ENCODE measurements around the gene SLC12A2.

The SLC12A2 gene

GRCh38 chr5:128158342-128158741 is 74.8 kb downstream of the SLC12A2 start:
- in situ Hi-C loops (cut with HindIII; ENCODE audit: low sequenced_read_pairs), result loop anchor here (5.0 kb wide), 1 partner anchor 49 kb away; no protein-coding TSS in a partner anchor

GRCh38 chr5:128163991-128164390 is 80.4 kb downstream of the SLC12A2 start:
- in situ Hi-C loops (cut with HindIII; ENCODE audit: low sequenced_read_pairs), result no loop called here

- in situ Hi-C loops (cut with HindIII; ENCODE audit: low sequenced_read_pairs), result no loop called here
Observed at GRCh38 chr5:128169401-128170017, 85.9 kb downstream of the SLC12A2 start.

- in situ Hi-C loops (cut with HindIII; ENCODE audit: low sequenced_read_pairs), result no loop called here
Observed at GRCh38 chr5:128172102-128172501, 88.5 kb downstream of the SLC12A2 start.

GRCh38 chr5:128174951-128175350 is 91.4 kb downstream of the SLC12A2 start:
- in situ Hi-C loops (cut with HindIII; ENCODE audit: low sequenced_read_pairs), result loop anchor here (25.0 kb wide), 1 partner anchor 413 kb away; no protein-coding TSS in a partner anchor

GRCh38 chr5:128192368-128192767 is 108.8 kb downstream of the SLC12A2 start:
- in situ Hi-C loops (cut with HindIII; ENCODE audit: low sequenced_read_pairs), result loop anchor here (25.0 kb wide), 1 partner anchor 430 kb away; no protein-coding TSS in a partner anchor

GRCh38 chr5:128193665-128194390 is 110.3 kb downstream of the SLC12A2 start:
- in situ Hi-C loops (cut with HindIII; ENCODE audit: low sequenced_read_pairs), result loop anchor here (25.0 kb wide), 1 partner anchor 432 kb away; no protein-coding TSS in a partner anchor

- in situ Hi-C loops (cut with HindIII; ENCODE audit: low sequenced_read_pairs), result loop anchor here (25.0 kb wide), 1 partner anchor 433 kb away; no protein-coding TSS in a partner anchor
Observed at GRCh38 chr5:128195316-128195715, 111.8 kb downstream of the SLC12A2 start.

- in situ Hi-C loops (cut with HindIII; ENCODE audit: low sequenced_read_pairs), result loop anchor here (25.0 kb wide), 1 partner anchor 434 kb away; no protein-coding TSS in a partner anchor
Observed at GRCh38 chr5:128196080-128196479, 112.5 kb downstream of the SLC12A2 start.

GRCh38 chr5:128196791-128197190 is 113.2 kb downstream of the SLC12A2 start:
- in situ Hi-C loops (cut with HindIII; ENCODE audit: low sequenced_read_pairs), result loop anchor here (25.0 kb wide), 1 partner anchor 434 kb away; no protein-coding TSS in a partner anchor

- in situ Hi-C loops (cut with HindIII; ENCODE audit: low sequenced_read_pairs), result loop anchor here (25.0 kb wide), 1 partner anchor 436 kb away; no protein-coding TSS in a partner anchor
Observed at GRCh38 chr5:128197896-128198522, 114.4 kb downstream of the SLC12A2 start.

GRCh38 chr5:128199104-128199503 is 115.5 kb downstream of the SLC12A2 start:
- in situ Hi-C loops (cut with HindIII; ENCODE audit: low sequenced_read_pairs), result loop anchor here (25.0 kb wide), 1 partner anchor 437 kb away; no protein-coding TSS in a partner anchor

- in situ Hi-C loops (cut with HindIII; ENCODE audit: low sequenced_read_pairs), result loop anchor here (25.0 kb wide), 2 partner anchors 288 to 437 kb away; no protein-coding TSS in a partner anchor
Observed at GRCh38 chr5:128199611-128200010, 116.0 kb downstream of the SLC12A2 start.

GRCh38 chr5:128201065-128201926 is 117.7 kb downstream of the SLC12A2 start:
- in situ Hi-C loops (cut with HindIII; ENCODE audit: low sequenced_read_pairs), result loop anchor here (25.0 kb wide), 1 partner anchor 286 kb away; no protein-coding TSS in a partner anchor

GRCh38 chr5:128202320-128202719 is 118.8 kb downstream of the SLC12A2 start:
- in situ Hi-C loops (cut with HindIII; ENCODE audit: low sequenced_read_pairs), result loop anchor here (25.0 kb wide), 1 partner anchor 285 kb away; no protein-coding TSS in a partner anchor

GRCh38 chr5:128208436-128208835 is 124.9 kb downstream of the SLC12A2 start:
- in situ Hi-C loops (cut with HindIII; ENCODE audit: low sequenced_read_pairs), result loop anchor here (5.0 to 25.0 kb wide), 2 partner anchors 51 to 279 kb away; no protein-coding TSS in a partner anchor

GRCh38 chr5:128212191-128212806 is 128.7 kb downstream of the SLC12A2 start:
- in situ Hi-C loops (cut with HindIII; ENCODE audit: low sequenced_read_pairs), result loop anchor here (25.0 kb wide), 1 partner anchor 275 kb away; no protein-coding TSS in a partner anchor

GRCh38 chr5:128213340-128213739 is 129.8 kb downstream of the SLC12A2 start:
- in situ Hi-C loops (cut with HindIII; ENCODE audit: low sequenced_read_pairs), result loop anchor here (25.0 kb wide), 1 partner anchor 274 kb away; no protein-coding TSS in a partner anchor

GRCh38 chr5:128213833-128214232 is 130.3 kb downstream of the SLC12A2 start:
- in situ Hi-C loops (cut with HindIII; ENCODE audit: low sequenced_read_pairs), result loop anchor here (25.0 kb wide), 1 partner anchor 273 kb away; no protein-coding TSS in a partner anchor

All from endothelial cell of hepatic sinusoid (primary cell).